HG03103 (cell line): ENCODE measurements around the gene PAOX.

ENCODE experiments used
- ATAC-seq: cut with Tn5 transposase; IDR thresholded peaks from one replicate; pipeline ENCODE4 v1.9.1; 2021; ENCODE audit warnings: low read depth; ENCODE audit not compliant: unreplicated experiment

PAOX gene

GRCh38 chr10:133379152-133379800, at the start of gene PAOX:
Gene PAOX (plus strand): TSS chr10:133379262. CDS start chr10:133379317, 55 bp downstream.
- peak; percentile 41 for ATAC-seq

- ATAC-seq, result peak; percentile 80
Observed at GRCh38 chr10:133329491-133330202, 49.4 kb upstream of the PAOX start.

- ATAC-seq, result no peak
Observed at GRCh38 chr10:133332936-133333699, 45.9 kb upstream of the PAOX start.

GRCh38 chr10:133334503-133335245, 44.4 kb upstream of the PAOX start:
- no peak for ATAC-seq

- no peak for ATAC-seq
Observed at GRCh38 chr10:133335246-133336117, 43.6 kb upstream of the PAOX start.

GRCh38 chr10:133336118-133336576, 42.9 kb upstream of the PAOX start:
- ATAC-seq, result no peak

GRCh38 chr10:133336577-133337369, 42.3 kb upstream of the PAOX start, which contains the start of gene CALY:
Gene CALY (minus strand): TSS chr10:133336896. CDS start chr10:133328989, 7,907 bp downstream.
- no peak for ATAC-seq

GRCh38 chr10:133337370-133337725, 41.7 kb upstream of the PAOX start:
- no peak for ATAC-seq

- no peak for ATAC-seq
Observed at GRCh38 chr10:133338080-133339071, 40.7 kb upstream of the PAOX start.

- ATAC-seq, result no peak
Observed at GRCh38 chr10:133339708-133340380, 39.2 kb upstream of the PAOX start.

- no peak for ATAC-seq
Observed at GRCh38 chr10:133341983-133342382, 37.1 kb upstream of the PAOX start.

- ATAC-seq, result no peak
Observed at GRCh38 chr10:133342942-133343341, 36.1 kb upstream of the PAOX start.

- ATAC-seq, result no peak
Observed at GRCh38 chr10:133343558-133343957, 35.5 kb upstream of the PAOX start.

- no peak for ATAC-seq
Observed at GRCh38 chr10:133344236-133344635, 34.8 kb upstream of the PAOX start.

GRCh38 chr10:133346413-133346812, 32.6 kb upstream of the PAOX start:
- no peak for ATAC-seq

GRCh38 chr10:133347710-133348517, 31.1 kb upstream of the PAOX start:
- ATAC-seq, result no peak
